Measurements from ENCODE around the gene EFNB2.

DNA sequence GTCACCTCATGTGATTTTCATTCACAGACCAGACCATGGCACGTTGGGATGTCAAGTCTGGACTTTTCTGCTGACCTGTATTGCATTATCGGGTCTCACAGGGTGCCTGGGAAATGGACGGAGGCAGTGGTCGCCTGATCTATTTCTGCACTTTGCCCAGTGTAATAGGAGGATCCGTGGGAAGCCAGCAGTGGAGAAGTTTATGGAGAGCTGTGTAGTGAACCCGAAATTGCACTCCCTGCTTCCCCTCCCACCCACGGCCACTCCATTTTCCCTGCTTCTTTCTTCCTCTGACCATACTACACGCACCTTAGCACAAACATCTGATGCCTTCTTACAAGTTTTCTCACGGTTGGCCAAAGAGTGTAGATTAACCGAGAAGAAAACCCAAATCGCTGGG lies 16.9 kb downstream of the EFNB2 start:
- TF ChIP-seq, protein P1, sequence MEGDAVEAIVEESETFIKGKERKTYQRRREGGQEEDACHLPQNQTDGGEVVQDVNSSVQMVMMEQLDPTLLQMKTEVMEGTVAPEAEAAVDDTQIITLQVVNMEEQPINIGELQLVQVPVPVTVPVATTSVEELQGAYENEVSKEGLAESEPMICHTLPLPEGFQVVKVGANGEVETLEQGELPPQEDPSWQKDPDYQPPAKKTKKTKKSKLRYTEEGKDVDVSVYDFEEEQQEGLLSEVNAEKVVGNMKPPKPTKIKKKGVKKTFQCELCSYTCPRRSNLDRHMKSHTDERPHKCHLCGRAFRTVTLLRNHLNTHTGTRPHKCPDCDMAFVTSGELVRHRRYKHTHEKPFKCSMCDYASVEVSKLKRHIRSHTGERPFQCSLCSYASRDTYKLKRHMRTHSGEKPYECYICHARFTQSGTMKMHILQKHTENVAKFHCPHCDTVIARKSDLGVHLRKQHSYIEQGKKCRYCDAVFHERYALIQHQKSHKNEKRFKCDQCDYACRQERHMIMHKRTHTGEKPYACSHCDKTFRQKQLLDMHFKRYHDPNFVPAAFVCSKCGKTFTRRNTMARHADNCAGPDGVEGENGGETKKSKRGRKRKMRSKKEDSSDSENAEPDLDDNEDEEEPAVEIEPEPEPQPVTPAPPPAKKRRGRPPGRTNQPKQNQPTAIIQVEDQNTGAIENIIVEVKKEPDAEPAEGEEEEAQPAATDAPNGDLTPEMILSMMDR (conservative IDR thresholded peaks at IDR 0.05): no peak
- TF ChIP-seq EZH2 (IDR thresholded peaks at IDR 0.05; ENCODE audit: low read depth): no peak
